Endothelial cell of umbilical vein (primary cell): Measurements from ENCODE around the gene SOX5. TPM values are rescaled to one million over a fixed set of nuclear protein-coding genes. Genes with fewer than 3 reads are reported as not detected.

Source experiments
- BruUV-seq: library from RNA; stranded (reverse); fragments of 400-500 nt; replicated peaks from 2 replicates; lab custom pipeline; 2021; lab: Mats Ljungman, UMichigan
- CTCF ChIA-PET: fragments of 300-600, 350-600 bp; sonication (Branson Sonifier 250); formaldehyde crosslinking; loops from one replicate; lab custom pipeline; 2021; ENCODE audit warnings: antibody characterized with exemption, inconsistent platforms; lab: Charles Lee
- POLR2A ChIA-PET: fragments of 300-600, 350-600 bp; sonication (Branson Sonifier 250); formaldehyde crosslinking; loops from one replicate; lab custom pipeline; 2021; ENCODE audit warnings: antibody characterized with exemption, inconsistent platforms; lab: Charles Lee
- DNase-seq: peaks from one replicate; pipeline ENCODE4 v3.0.0-alpha.2; 2011; ENCODE audit warnings: low read depth, low spot score
- FAIRE-seq: peaks from 2 replicates; lab custom pipeline; 2011; peaks lifted over from hg19 to GRCh38; lab: Jason Lieb, UNC
- H2AFZ ChIP-seq: 2 replicates; pipeline ENCODE4 v1.6.0; 2012; ENCODE audit warnings: low read depth, low read length, control low read depth, inconsistent platforms
- H3K27ac ChIP-seq: 2 replicates; pipeline ENCODE4 v1.5.1; 2011; ENCODE audit warnings: low read depth, mild to moderate bottlenecking, control low read depth, low read length, moderate library complexity; ENCODE audit not compliant: insufficient read depth
- H3K27me3 ChIP-seq, 2 experiments: 2 replicates each; pipeline versions ENCODE4 v1.6.0 to v1.6.1; 2011; ENCODE audit warnings: low read length in 2 of 2, mixed read lengths in 1 of 2; ENCODE audit not compliant: control insufficient read depth in 2 of 2, insufficient read depth in 2 of 2
- H3K36me3 ChIP-seq, 2 experiments: 2 replicates in 1 of 2; 3 replicates in 1 of 2; pipeline ENCODE4 v1.5.1; 2011; ENCODE audit warnings: low read length in 2 of 2, mild to moderate bottlenecking in 1 of 2, moderate library complexity in 1 of 2; ENCODE audit not compliant: control insufficient read depth in 2 of 2, insufficient read depth in 2 of 2; ENCODE audit errors: extremely low read depth in 1 of 2
- H3K4me1 ChIP-seq: 3 replicates; pipeline ENCODE4 v1.5.1; 2011; ENCODE audit warnings: mild to moderate bottlenecking, low read length; ENCODE audit not compliant: control insufficient read depth, insufficient read depth; ENCODE audit errors: extremely low read depth
- H3K4me2 ChIP-seq: 2 replicates; pipeline ENCODE4 v1.6.1; 2011; ENCODE audit warnings: low read length, control low read depth, mixed read lengths; ENCODE audit not compliant: insufficient read depth
- H3K4me3 ChIP-seq, 3 experiments: fragments of 200-600 bp in 1 of 3; sonication (generic), shearing (Covaris generic) in 1 of 3; replicated peaks in 1 of 3; 2 replicates each; pipeline ENCODE4 v1.5.1; 2011 to 2016; ENCODE audit warnings: control low read depth in 3 of 3, low read length in 3 of 3, mild to moderate bottlenecking in 2 of 3, inconsistent platforms in 1 of 3, low read depth in 1 of 3, moderate library complexity in 1 of 3; ENCODE audit not compliant: insufficient read depth in 1 of 3
- H3K79me2 ChIP-seq: 2 replicates; pipeline ENCODE4 v1.6.0; 2012; ENCODE audit warnings: low read length, inconsistent platforms; ENCODE audit not compliant: control insufficient read depth, insufficient read depth
- H3K9ac ChIP-seq: replicated peaks from 2 replicates; pipeline ENCODE3; 2011; ENCODE audit warnings: low read length, control low read depth; ENCODE audit not compliant: insufficient read depth; ENCODE audit errors: extremely low read depth
- H3K9me1 ChIP-seq: replicated peaks from 3 replicates; pipeline ENCODE4 v1.6.0; 2011; ENCODE audit warnings: mild to moderate bottlenecking, low read length; ENCODE audit not compliant: control insufficient read depth, insufficient read depth; ENCODE audit errors: extremely low read depth
- H3K9me3 ChIP-seq: replicated peaks from 2 replicates; pipeline ENCODE4 v1.5.1; 2012; ENCODE audit warnings: low read length, inconsistent platforms; ENCODE audit not compliant: control insufficient read depth, insufficient read depth
- H4K20me1 ChIP-seq: replicated peaks from 2 replicates; pipeline ENCODE3; 2011; ENCODE audit warnings: mild to moderate bottlenecking, low read length; ENCODE audit not compliant: control insufficient read depth, insufficient read depth; ENCODE audit errors: extremely low read depth
- EZH2 ChIP-seq: IDR thresholded peaks from 2 replicates; pipeline ENCODE4 v1.6.1; 2012; ENCODE audit warnings: borderline replicate concordance, low read depth, mild to moderate bottlenecking, moderate library complexity, low read length, inconsistent platforms; ENCODE audit not compliant: severe bottlenecking
- FOS ChIP-seq: IDR thresholded peaks from 2 replicates; pipeline ENCODE4 v1.6.1; 2011; ENCODE audit warnings: mild to moderate bottlenecking, low read length, moderate library complexity, borderline replicate concordance; ENCODE audit not compliant: insufficient read depth
- GATA2 ChIP-seq: IDR thresholded peaks from 2 replicates; pipeline ENCODE4 v1.7.0; 2011; ENCODE audit warnings: low read depth, mild to moderate bottlenecking, moderate library complexity, mixed read lengths, low read length; ENCODE audit not compliant: insufficient read length, insufficient read depth
- JUN ChIP-seq: IDR thresholded peaks from 2 replicates; pipeline ENCODE4 v1.6.1; 2011; ENCODE audit warnings: borderline replicate concordance, low read depth; ENCODE audit not compliant: insufficient read length, insufficient read depth
- MYC ChIP-seq: IDR thresholded peaks from one replicate; pipeline ENCODE4 v1.6.1; 2011; ENCODE audit warnings: mild to moderate bottlenecking, low read depth, low read length
- POLR2A ChIP-seq: IDR thresholded peaks from 2 replicates; pipeline ENCODE4 v1.6.1; 2012; ENCODE audit warnings: low read depth, mild to moderate bottlenecking, control low read depth, low read length
- POLR2AphosphoS5 ChIP-seq: IDR thresholded peaks from 2 replicates; pipeline ENCODE4 v1.6.1; 2012; ENCODE audit warnings: low read depth, mild to moderate bottlenecking, control low read depth, low read length, moderate library complexity; ENCODE audit not compliant: insufficient read depth
- dilution Hi-C: fragments of 300-500 bp; cut with MboI; formaldehyde crosslinking; loops from one replicate; pipeline ENCODE4 v1.15.0; 2019; ENCODE audit warnings: low sequenced_read_pairs; ENCODE audit not compliant: extremely low pct_ligation_motif_present
- intact Hi-C: fragments of 100-400 bp; cut with micrococcal nuclease; formaldehyde crosslinking; loops from one replicate; pipeline ENCODE4 v1.10.0; 2022
- polyA plus RNA-seq, 4 experiments: library from polyadenylated mRNA; depleted of rRNA in 3 of 4; stranded (reverse) in 3 of 4; unstranded in 1 of 4; fragments of >200 nt; gene quantifications; 2 replicates each; pipeline versions ENCODE4 v1.2.1 to v1.2.3, GENCODE V29; 2011 to 2012; ENCODE audit warnings: missing spikeins in 1 of 4
- total RNA-seq: library from RNA; stranded (reverse); gene quantifications from 2 replicates; pipeline ENCODE4 v1.2.3, GENCODE V29; 2021
- TF ChIP-seq, protein P1 (sequence below): IDR thresholded peaks from 2 replicates; pipeline ENCODE4 v1.6.1; 2011; ENCODE audit not compliant: insufficient read depth, insufficient read length
- TF ChIP-seq, protein P2 (sequence below), 2 donors: IDR thresholded peaks; 1 replicate in 1 of 2; 2 replicates in 1 of 2; pipeline ENCODE4 v1.5.1; 2011; ENCODE audit warnings: low read length in 2 of 2, mild to moderate bottlenecking in 2 of 2, moderate library complexity in 2 of 2, control low read depth in 1 of 2, inconsistent platforms in 1 of 2, low read depth in 1 of 2; ENCODE audit not compliant: insufficient read depth in 1 of 2; ENCODE audit errors: extremely low read depth in 1 of 2

Gene SOX5
- total and polyA plus RNA-seq, 2 donors (not counting 3 experiments of a cell fraction or from before 2014, with no cell fraction given), result 0.63 to 3.5 TPM

DNA sequence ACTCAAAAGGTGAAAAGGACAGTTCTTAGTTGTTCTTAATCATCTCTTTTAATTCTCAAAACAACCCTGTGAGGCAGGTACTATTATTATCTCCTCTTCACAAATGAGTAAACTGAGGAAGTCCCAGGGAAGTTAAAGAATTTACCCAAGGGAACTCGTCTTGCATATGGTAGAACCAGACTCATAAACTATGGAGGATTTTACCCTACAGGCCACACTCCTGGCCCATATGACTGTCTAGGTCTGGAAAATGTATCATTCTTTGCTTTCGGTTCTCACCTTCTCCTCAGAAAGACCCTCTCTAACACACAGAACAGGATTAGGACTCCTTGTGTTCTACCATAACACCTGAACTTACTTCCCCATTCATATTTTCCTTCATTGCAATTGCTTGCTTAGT, 18.9 kb downstream of the SOX5 start:
- no peaks in the 10 kb centered on the region for H3K27me3 ChIP-seq
- TF ChIP-seq, protein P1, sequence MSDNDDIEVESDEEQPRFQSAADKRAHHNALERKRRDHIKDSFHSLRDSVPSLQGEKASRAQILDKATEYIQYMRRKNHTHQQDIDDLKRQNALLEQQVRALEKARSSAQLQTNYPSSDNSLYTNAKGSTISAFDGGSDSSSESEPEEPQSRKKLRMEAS, result no peak
- TF ChIP-seq POLR2A (no peak), MYC (no peak), JUN (no peak), FOS (no peak), EZH2 (no peak), GATA2 (no peak), POLR2AphosphoS5 (no peak)
- TF ChIP-seq, protein P2, sequence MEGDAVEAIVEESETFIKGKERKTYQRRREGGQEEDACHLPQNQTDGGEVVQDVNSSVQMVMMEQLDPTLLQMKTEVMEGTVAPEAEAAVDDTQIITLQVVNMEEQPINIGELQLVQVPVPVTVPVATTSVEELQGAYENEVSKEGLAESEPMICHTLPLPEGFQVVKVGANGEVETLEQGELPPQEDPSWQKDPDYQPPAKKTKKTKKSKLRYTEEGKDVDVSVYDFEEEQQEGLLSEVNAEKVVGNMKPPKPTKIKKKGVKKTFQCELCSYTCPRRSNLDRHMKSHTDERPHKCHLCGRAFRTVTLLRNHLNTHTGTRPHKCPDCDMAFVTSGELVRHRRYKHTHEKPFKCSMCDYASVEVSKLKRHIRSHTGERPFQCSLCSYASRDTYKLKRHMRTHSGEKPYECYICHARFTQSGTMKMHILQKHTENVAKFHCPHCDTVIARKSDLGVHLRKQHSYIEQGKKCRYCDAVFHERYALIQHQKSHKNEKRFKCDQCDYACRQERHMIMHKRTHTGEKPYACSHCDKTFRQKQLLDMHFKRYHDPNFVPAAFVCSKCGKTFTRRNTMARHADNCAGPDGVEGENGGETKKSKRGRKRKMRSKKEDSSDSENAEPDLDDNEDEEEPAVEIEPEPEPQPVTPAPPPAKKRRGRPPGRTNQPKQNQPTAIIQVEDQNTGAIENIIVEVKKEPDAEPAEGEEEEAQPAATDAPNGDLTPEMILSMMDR (IDR thresholded peaks at IDR 0.05; ENCODE audit: extremely low read depth in 1 of 2, insufficient read depth in 1 of 2, low read depth in 1 of 2, low read length in 2 of 2), result no peak
- BruUV-seq, result no TSS peak
- intact Hi-C loops (no loop called here), dilution Hi-C loops (no loop called here)
- ChIA-PET POLR2A (no interaction called here), CTCF (no interaction called here)
- no peak for DNase-seq
- no peak overlapping the region for H3K9ac ChIP-seq
- H3K9me3 ChIP-seq, result no peaks in the 10 kb centered on the region
- no peak for FAIRE-seq
- no peak overlapping the region for H2AFZ ChIP-seq
- no peaks in the 10 kb centered on the region for H3K4me1 ChIP-seq
- H3K4me2 ChIP-seq, result no peak overlapping the region
- H3K79me2 ChIP-seq, result no peaks in the 10 kb centered on the region
- no peaks in the 10 kb centered on the region for H4K20me1 ChIP-seq
- no peak overlapping the region for H3K27ac ChIP-seq
- no peak overlapping the region for H3K4me3 ChIP-seq
- H3K36me3 ChIP-seq, result no peaks in the 10 kb centered on the region
- no peaks in the 10 kb centered on the region for H3K9me1 ChIP-seq
